GM18868 (cell line): ENCODE data around the gene MACROD2.
A peak's percentile ranks its signal among the peaks of the same experiment; 100 is the strongest.

Experiments
- ATAC-seq: cut with Tn5 transposase; IDR thresholded peaks from one replicate; pipeline ENCODE4 v1.9.1; 2021; ENCODE audit warnings: mild to moderate bottlenecking, moderate library complexity; ENCODE audit not compliant: unreplicated experiment

MACROD2 gene

GRCh38 chr20:16036331-16036730 is 2041.0 kb downstream of the MACROD2 start:
- no peak for ATAC-seq

GRCh38 chr20:16040742-16041141 is 2045.4 kb downstream of the MACROD2 start:
- ATAC-seq, result no peak

- no peak for ATAC-seq
These were observed 2047.4 kb downstream of the MACROD2 start for GRCh38 chr20:16042731-16043130.

- ATAC-seq, result no peak
These were observed 2048.6 kb downstream of the MACROD2 start for GRCh38 chr20:16043931-16044330.

- ATAC-seq, result no peak
These were observed 2053.6 kb downstream of the MACROD2 start for GRCh38 chr20:16048876-16049275.

- no peak for ATAC-seq
These were observed 2054.3 kb downstream of the MACROD2 start for GRCh38 chr20:16049529-16050093.

GRCh38 chr20:16050366-16050765 is 2055.1 kb downstream of the MACROD2 start:
- ATAC-seq, result no peak

GRCh38 chr20:16051968-16052367 is 2056.7 kb downstream of the MACROD2 start:
- no peak for ATAC-seq

GRCh38 chr20:16052456-16052855 is 2057.1 kb downstream of the MACROD2 start:
- ATAC-seq, result no peak

- no peak for ATAC-seq
These were observed 2059.7 kb downstream of the MACROD2 start for GRCh38 chr20:16054985-16055384.

- no peak for ATAC-seq
These were observed 2062.3 kb downstream of the MACROD2 start for GRCh38 chr20:16057651-16058050.

GRCh38 chr20:16058268-16058667 is 2063.0 kb downstream of the MACROD2 start:
- ATAC-seq, result no peak

GRCh38 chr20:16059841-16060240 is 2064.5 kb downstream of the MACROD2 start:
- no peak for ATAC-seq

- ATAC-seq, result no peak
These were observed 2066.0 kb downstream of the MACROD2 start for GRCh38 chr20:16061351-16061750.

- no peak for ATAC-seq
These were observed 2067.6 kb downstream of the MACROD2 start for GRCh38 chr20:16062661-16063581.

GRCh38 chr20:16063881-16064280 is 2068.6 kb downstream of the MACROD2 start:
- ATAC-seq, result no peak

GRCh38 chr20:16064989-16065707 is 2069.8 kb downstream of the MACROD2 start:
- ATAC-seq, result no peak

- no peak for ATAC-seq
These were observed 2071.3 kb downstream of the MACROD2 start for GRCh38 chr20:16066571-16066970.

GRCh38 chr20:16069389-16070010 is 2074.2 kb downstream of the MACROD2 start:
- peak; percentile 91 for ATAC-seq

- no peak for ATAC-seq
These were observed 2076.9 kb downstream of the MACROD2 start for GRCh38 chr20:16072220-16072619.
